Measurements from ENCODE around the gene ARHGAP26.

DNA sequence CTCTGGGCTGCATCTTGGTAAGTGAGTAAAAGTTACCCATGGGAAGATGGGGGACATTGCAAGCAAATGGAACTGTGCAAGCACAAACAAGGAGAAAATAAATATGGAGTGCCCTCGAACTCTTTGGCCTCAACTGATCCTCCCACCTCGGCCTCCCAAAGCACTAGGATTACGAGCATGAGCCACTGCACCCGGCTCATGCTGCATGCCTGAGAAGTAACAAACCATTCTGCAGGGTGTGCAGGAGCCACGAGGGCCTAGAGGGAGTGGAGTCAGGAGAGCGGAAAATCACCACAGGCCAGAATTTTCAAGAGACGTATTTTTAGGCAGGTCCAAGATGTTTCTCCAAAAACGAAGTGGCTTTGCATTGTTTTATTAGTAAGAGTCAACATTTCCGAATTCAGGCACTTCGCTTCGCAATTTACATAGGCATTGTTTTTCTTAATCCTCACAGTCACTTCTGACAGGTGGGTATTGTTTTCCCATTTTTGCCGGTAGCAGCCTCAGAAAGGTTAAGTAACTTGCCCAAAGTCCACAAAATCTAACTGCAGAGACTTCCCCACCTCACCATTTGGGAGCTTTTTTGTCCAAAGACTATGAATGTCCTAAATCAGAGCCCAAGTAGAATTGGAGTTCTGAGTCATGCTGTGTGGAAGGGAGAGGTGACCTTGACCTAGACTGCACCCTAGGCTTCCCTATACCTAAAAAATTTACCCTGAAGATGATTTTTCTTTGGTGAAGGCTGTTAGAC lies 403.1 kb downstream of the ARHGAP26 start:
- TF ChIP-seq CTCF (optimal IDR thresholded peaks at IDR 0.05 in 1 of 3, IDR thresholded peaks at IDR 0.05 in 1 of 3, conservative IDR thresholded peaks at IDR 0.05 in 1 of 3; ENCODE audit: extremely low read depth in 1 of 3, insufficient read depth in 2 of 3, low read length in 3 of 3) (no peak), EZH2 (IDR thresholded peaks at IDR 0.05; ENCODE audit: low read length) (no peak)

Measured in keratinocyte (primary cell).